Left ventricle myocardium inferior (tissue), 1 donor: ENCODE data around the gene OR2F1. TPM values are rescaled to one million over a fixed set of nuclear protein-coding genes. Genes with fewer than 3 reads are reported as not detected.

Experiments used
- DNase-seq: peaks from one replicate; pipeline ENCODE4 v3.0.0-alpha.2; 2020
- H3K27ac ChIP-seq: fragments of 200-600 bp; replicated peaks from 2 replicates; pipeline ENCODE4 v1.8.0; 2021
- H3K27me3 ChIP-seq: fragments of 200-600 bp; 2 replicates; pipeline ENCODE4 v1.8.0; 2021; ENCODE audit warnings: low read depth
- H3K36me3 ChIP-seq: fragments of 200-600 bp; 2 replicates; pipeline ENCODE4 v1.8.0; 2021
- H3K4me1 ChIP-seq: fragments of 200-600 bp; 2 replicates; pipeline ENCODE4 v1.8.0; 2021
- H3K4me3 ChIP-seq: fragments of 200-600 bp; 2 replicates; pipeline ENCODE4 v1.8.0; 2021; ENCODE audit warnings: mild to moderate bottlenecking, moderate library complexity
- H3K9me3 ChIP-seq: fragments of 200-600 bp; replicated peaks from 2 replicates; pipeline ENCODE4 v1.8.0; 2021
- CTCF ChIP-seq: fragments of 200-600 bp; IDR thresholded peaks from 2 replicates; pipeline ENCODE4 v1.8.0; 2021; ENCODE audit warnings: antibody characterized with exemption, mild to moderate bottlenecking, borderline replicate concordance
- intact Hi-C: fragments of 100-400 bp; cut with micrococcal nuclease; formaldehyde crosslinking; loops from one replicate; pipeline ENCODE4 v1.11.0; 2022
- total RNA-seq: library from RNA; stranded (reverse); fragmentation: NEBNext Ultra II Directional; extraction: Animal tissue kit (Norgen Biotek cat#: 25700); gene quantifications from one replicate; pipeline ENCODE4 v1.2.1, GENCODE V29; 2021
- donor health status: DM: no; HTN: yes; CAD: no; lungs with severe emphysema.

OR2F1 gene
- total RNA-seq, 1 donor from 2014 or later: not detected

GRCh38 chr7:143909863-143910262 is 44.8 kb upstream of the OR2F1 start:
- H3K27me3 ChIP-seq: no peaks in the 10 kb centered on the region
- no peak overlapping the region for H3K27ac ChIP-seq
- no peaks in the 10 kb centered on the region for H3K9me3 ChIP-seq
- intact Hi-C loops: no loop called here
- no peak for DNase-seq
- peaks cover 6% of the 10 kb centered on the region for H3K4me1 ChIP-seq
- H3K4me3 ChIP-seq: no peak overlapping the region
- TF ChIP-seq CTCF: no peak
- no peaks in the 10 kb centered on the region for H3K36me3 ChIP-seq

- Histone ChIP-seq H3K9me3 (no peaks in the 10 kb centered on the region), H3K4me1 (peaks cover 1% of the 10 kb centered on the region), H3K27me3 (no peaks in the 10 kb centered on the region), H3K4me3 (no peak overlapping the region), H3K36me3 (no peaks in the 10 kb centered on the region), H3K27ac (no peak overlapping the region)
- intact Hi-C loops: no loop called here
- no peak for DNase-seq
- no peak for TF ChIP-seq CTCF
Observed at GRCh38 chr7:143910473-143911248, 44.0 kb upstream of the OR2F1 start.

DNA sequence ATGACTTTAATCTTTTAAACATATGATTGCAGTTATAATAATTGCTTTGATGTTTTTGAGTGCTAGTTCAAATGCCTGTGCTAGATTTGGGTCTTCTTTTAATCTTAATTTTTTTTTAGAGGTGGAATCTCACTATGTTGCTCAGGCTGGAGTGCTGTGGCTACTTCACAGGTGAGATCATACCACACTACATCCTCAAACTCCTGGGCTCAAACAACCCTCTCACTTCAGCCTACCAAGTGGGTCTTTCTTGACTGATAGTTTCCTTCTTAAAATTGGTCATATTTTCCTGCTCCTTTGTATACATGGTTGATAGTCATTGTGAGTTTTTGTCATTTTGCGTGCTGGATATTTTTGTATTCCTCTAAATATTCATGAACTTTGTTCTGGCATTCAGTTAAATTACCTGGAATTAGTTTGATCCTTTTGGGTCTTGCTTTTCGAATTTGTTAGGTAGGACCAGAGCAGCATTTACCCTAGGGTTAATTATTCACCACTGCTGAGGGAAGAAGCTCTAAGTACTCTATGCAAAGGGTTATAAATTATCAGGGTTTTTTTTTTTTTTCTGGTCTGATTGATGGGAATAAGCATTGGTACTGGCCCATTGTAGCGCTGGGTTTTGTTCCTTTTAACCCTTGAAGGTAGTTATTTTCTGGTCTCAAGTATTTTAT is 40.6 kb upstream of the OR2F1 start:
- no peaks in the 10 kb centered on the region for H3K9me3 ChIP-seq
- H3K4me3 ChIP-seq: no peak overlapping the region
- TF ChIP-seq CTCF: no peak
- H3K27ac ChIP-seq: no peak overlapping the region
- no peaks in the 10 kb centered on the region for H3K27me3 ChIP-seq
- DNase-seq: no peak
- intact Hi-C loops: no loop called here
- no peaks in the 10 kb centered on the region for H3K4me1 ChIP-seq
- no peaks in the 10 kb centered on the region for H3K36me3 ChIP-seq

DNA sequence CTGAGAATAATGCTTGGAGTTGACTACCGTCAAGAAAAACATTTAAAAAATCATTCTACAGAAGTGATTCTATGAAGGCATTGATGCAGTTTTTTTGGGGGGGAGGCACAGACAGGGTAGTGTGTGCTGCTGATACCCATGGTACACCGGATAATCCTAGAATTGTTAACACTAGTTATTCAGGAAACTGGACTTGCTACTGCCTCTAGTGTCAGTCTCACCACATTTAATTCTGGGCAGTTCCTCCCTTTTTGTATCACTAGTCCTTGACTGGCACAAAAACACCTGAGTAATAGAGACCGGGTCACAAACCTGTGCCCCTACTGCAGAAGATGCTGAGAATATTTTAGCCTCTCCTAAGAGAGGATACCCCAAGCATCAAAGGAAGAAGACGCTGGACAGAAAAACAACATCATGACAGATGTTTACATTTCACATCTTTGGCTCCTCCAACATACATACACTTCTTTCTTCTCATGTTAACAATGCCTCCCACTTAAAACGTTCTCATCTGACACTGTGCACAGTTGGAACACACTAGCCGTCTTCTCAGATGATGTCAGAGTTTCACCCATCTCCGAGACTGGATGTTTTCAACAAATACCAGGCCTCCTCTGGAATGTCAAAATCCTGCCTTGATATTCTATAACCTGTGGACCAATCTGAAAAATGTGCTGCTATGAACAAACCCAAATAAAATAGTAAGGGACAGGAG is 39.5 kb upstream of the OR2F1 start:
- H3K9me3 ChIP-seq: no peaks in the 10 kb centered on the region
- intact Hi-C loops: no loop called here
- no peak overlapping the region for H3K27ac ChIP-seq
- no peak overlapping the region for H3K4me3 ChIP-seq
- no peak for DNase-seq
- H3K36me3 ChIP-seq: no peaks in the 10 kb centered on the region
- no peaks in the 10 kb centered on the region for H3K27me3 ChIP-seq
- TF ChIP-seq CTCF: no peak
- no peaks in the 10 kb centered on the region for H3K4me1 ChIP-seq

GRCh38 chr7:143924851-143925250 is 29.8 kb upstream of the OR2F1 start:
- H3K4me1 ChIP-seq: no peaks in the 10 kb centered on the region
- H3K27ac ChIP-seq: no peak overlapping the region
- intact Hi-C loops: no loop called here
- H3K27me3 ChIP-seq: peaks cover 4% of the 10 kb centered on the region
- H3K4me3 ChIP-seq: no peak overlapping the region
- H3K9me3 ChIP-seq: no peaks in the 10 kb centered on the region
- DNase-seq: no peak
- no peaks in the 10 kb centered on the region for H3K36me3 ChIP-seq
- no peak for TF ChIP-seq CTCF
